GM13977 (cell line): Measurements from ENCODE around the gene TUBGCP2.

Source experiments
- DNase-seq: peaks from one replicate; pipeline ENCODE4 v3.0.0; 2012; ENCODE audit warnings: low spot score
- in situ Hi-C: fragments of 300-500 bp; cut with MboI; formaldehyde crosslinking; loops from one replicate; pipeline ENCODE4 v1.12.0; 2022; ENCODE audit warnings: low sequenced_read_pairs, low pct_unique_long_range_greater_than_20kb, mixed read lengths, inconsistent platforms; ENCODE audit not compliant: unreplicated experiment
- TF ChIP-seq, protein P1 (sequence below): IDR thresholded peaks from 2 replicates; pipeline ENCODE4 v1.5.1; 2012; ENCODE audit warnings: mild to moderate bottlenecking, control low read depth; ENCODE audit not compliant: insufficient read depth; ENCODE audit errors: extremely low read depth, missing control alignments

TUBGCP2 gene

DNA sequence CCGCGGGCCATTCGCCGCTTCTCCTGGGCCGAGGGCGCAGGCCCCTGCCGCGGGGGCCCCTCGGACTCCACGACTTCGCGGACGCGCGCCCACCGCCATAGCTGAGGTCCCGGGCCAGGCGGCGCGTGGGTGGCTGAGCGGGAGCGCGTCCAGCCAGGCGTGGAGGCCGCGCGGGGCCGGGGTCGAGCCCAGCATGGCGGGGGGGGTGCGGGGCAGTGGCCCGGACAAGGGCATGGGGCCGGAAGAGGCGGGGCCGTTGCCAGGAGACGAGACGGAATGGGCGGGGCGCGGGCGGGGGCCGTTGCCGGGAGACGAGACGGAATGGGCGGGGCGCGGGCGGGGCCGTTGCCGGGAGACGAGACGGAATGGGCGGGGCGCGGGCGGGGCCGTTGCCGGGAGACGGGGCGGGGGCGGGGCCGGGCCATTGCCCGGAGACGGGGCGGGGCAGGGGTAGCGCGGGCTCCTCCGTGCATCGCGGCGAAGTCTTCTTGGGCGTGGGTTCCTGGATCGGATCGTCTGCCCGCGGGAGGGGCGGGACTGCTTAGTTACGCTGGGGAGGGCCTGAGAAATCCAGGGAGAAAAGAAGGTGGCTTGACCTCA is 46.8 kb downstream of the TUBGCP2 start:
- DNase-seq = peak; percentile 98
- in situ Hi-C loops = no loop called here
- TF ChIP-seq, protein P1, sequence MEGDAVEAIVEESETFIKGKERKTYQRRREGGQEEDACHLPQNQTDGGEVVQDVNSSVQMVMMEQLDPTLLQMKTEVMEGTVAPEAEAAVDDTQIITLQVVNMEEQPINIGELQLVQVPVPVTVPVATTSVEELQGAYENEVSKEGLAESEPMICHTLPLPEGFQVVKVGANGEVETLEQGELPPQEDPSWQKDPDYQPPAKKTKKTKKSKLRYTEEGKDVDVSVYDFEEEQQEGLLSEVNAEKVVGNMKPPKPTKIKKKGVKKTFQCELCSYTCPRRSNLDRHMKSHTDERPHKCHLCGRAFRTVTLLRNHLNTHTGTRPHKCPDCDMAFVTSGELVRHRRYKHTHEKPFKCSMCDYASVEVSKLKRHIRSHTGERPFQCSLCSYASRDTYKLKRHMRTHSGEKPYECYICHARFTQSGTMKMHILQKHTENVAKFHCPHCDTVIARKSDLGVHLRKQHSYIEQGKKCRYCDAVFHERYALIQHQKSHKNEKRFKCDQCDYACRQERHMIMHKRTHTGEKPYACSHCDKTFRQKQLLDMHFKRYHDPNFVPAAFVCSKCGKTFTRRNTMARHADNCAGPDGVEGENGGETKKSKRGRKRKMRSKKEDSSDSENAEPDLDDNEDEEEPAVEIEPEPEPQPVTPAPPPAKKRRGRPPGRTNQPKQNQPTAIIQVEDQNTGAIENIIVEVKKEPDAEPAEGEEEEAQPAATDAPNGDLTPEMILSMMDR = no peak

DNA sequence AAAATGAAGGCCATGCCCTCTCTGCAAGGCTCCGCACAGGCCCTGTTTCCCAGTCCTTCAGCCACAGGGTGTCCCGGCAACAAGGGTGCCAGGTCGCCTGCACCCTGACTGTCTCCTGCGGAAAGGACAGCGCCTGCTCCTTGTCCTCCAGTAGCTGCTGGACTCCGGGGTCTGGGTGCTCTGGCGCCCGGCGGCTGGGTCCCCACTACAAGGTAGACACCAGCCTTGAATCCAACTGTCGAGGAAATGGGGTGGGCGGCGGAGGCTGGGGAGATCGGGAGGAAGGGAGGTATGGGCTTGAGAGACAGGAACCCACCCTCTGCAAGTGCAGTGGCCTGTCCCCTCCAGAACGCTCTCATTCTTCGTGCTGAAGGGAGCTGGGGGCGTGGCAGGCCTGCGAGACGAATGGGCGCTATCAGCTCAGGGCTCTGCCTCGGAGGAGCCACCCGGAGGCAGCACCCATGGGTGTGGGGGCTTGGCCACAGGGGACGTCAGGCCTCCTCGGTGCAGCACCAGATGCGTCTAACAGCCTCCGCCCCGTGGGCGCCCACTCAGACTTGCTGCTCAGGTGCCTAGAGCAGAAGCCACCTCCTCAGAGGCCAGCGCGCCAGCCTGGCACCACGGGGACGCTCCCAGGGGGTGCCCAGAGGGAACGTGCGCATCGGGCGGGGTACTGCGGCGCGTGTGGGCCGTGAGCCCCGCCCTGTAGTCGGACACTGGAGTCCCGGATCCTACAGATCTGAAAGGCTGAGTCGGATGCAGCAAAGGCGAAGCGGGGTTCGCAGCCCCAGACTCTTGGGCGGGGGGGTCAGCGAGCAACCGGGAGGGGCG is 47.6 kb downstream of the TUBGCP2 start:
- TF ChIP-seq, protein P1 = no peak
- peak; percentile 84 for DNase-seq
- in situ Hi-C loops = no loop called here

DNA sequence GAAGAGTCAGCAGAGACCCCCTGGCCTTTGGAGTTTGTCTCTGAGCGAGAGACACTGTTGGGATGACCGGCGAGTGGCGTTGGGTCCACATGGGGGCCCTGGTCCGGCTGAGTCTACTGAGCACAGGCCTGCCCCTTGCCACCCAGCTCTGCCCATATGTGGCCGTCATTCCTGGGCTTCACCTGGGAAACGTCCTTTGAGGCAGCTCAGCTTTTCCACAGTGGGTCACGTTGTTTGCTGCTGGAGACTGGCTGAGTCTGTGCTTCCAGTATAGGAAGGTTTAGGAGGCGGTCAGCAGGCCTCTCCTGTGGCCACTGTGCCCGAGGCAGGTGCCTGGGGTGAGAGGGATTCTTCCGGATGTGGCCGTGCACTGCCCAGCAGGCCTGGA is 49.1 kb downstream of the TUBGCP2 start:
- DNase-seq = no peak
- in situ Hi-C loops = no loop called here
- TF ChIP-seq, protein P1 = no peak

DNA sequence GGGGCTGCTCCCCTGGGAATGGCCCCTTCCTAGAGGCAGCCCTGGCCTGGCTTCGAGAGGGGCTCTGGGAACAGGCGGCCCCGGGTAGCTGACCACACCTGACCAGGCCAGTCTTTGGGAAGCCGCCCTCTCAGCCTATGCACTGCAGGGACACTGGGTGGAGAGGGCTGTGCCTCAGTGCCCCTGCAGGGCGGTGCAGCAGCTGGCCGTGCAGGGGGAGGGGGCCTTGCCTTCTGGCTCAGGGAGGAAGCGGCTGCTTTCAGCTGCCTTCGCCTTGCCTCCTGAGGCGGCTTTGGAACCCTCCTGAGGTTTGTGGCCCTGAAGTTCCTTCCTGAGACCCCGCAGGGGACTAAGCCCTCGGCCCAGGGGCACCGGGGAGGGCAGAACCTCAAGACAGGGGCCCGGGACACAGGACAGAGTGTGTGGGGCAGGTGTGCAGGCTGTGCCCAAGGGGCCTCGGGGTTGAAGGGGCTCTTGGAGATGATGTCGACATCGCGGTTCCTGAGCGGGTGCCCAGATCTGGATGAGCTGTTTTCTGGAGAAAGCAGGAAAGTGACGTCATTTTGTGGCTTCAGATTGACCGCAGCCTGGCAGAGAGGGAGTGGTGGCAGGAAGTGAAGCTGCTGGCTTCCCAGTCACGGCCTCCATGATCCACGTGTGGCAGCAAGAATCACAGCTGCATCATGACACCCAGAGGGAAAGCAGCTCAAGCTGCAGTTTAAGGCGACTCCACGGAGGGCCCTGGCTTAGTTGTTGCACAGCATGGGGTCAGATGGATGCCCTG is 49.7 kb downstream of the TUBGCP2 start:
- in situ Hi-C loops = no loop called here
- DNase-seq = no peak
- TF ChIP-seq, protein P1 = no peak

DNA sequence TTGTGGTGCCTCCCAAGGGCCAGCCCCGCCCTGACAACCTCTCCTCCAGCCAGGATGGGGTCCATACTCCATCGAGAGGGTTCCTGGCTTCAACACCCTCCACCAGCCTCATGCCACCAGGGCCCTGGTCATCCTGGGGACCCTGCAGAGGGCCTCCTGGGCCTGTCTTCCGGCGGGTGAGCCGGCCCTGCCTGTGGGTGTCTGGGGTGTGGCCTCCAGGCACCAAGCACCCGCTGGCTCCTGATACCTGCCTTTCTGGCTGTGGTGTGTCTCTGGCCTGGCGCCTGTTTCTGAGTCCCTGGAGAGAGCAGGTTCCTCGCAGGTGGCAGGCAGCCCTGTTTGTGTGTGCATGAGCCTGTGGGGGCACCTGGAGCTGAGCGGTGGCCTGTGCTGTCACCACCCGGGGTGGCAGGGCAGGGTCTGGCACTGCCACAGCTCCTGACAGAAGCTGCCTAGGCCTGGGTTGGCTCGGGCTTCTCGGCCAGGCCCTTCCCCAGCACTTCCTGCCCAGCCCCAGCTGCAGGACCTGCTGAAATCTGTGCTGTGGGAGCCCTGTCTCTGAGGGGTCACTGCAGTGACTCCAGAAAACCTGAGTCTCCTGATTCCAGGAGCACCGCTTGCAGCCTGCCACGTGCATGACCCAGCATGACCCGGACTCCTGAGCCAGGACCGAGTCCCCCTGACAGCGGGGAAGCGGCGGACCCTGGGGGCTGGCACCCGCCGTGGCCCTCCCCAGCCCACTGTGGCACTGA is 50.4 kb downstream of the TUBGCP2 start:
- TF ChIP-seq, protein P1 = no peak
- DNase-seq = no peak
- in situ Hi-C loops = no loop called here

DNA sequence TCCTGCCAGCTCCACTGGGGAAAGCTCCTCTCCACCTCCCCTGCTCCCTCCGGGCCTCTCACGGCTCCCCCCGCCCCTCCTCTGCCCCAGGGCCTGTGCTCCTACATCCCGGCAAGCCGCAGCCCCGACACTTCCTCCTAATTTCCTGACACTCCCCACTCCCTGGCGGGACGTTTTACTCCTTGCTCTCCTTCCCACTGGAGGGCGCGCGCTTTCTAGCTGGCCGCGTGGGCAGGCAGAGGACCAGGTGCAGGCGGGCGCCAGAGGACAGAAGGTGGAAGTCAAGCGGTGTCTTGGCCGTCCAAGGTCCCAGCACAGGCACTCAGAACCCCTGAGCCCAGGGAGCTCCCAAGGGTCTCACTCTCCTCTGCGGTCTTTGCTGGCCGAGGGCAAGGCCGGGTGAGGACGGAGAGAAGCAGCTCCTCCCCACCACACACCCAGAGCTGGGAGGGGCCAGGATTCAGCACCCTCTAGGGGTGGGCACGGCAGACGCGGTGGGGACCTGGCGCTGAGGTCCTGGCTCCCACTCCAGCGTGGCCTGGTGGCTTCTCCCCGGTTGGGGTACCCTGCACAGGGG is 51.1 kb downstream of the TUBGCP2 start:
- in situ Hi-C loops = no loop called here
- TF ChIP-seq, protein P1 = peak; percentile 57
- DNase-seq = no peak
